ENCODE data around the gene SLC24A3.

SLC24A3 gene

DNA sequence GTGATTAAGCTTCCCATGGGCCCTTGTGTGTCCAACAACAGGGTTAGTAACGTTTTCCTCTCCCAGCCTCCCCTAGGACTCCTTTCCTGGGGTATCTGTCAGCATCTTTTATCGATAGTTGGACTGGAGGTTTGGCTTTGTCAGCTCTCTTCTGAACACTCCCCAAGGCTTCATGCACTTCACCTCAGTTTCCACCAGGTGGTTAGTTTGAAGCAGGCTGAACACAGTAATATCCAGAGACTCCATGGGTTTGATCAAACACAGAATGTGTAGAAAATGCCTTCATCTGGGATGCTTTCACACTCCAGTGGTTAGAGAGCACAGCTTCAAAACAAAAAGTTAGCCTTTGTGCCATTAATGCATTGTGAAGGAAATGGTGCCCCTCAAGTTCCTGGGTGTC lies 139.1 kb downstream of the SLC24A3 start:
- no peak for DNase-seq

DNA sequence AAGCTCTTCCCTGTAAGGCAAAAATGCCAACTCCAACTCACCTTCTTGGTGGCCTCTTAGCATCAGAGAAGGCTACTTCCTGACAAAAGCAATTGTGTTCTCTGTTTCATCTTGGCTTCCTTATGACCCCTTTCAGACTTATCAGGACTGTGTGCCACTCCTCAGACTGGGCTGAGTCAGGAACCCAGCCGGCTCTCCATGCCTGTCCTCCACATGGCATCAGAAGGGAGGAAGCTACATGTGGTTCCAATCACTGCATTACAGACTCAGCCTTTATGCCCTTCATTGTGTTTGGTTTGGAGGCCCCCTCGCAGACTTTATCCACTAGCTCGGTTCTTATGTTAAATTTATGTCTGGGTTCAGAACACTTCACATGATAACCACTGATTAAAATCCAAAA lies 142.5 kb downstream of the SLC24A3 start:
- no peak for DNase-seq

DNA sequence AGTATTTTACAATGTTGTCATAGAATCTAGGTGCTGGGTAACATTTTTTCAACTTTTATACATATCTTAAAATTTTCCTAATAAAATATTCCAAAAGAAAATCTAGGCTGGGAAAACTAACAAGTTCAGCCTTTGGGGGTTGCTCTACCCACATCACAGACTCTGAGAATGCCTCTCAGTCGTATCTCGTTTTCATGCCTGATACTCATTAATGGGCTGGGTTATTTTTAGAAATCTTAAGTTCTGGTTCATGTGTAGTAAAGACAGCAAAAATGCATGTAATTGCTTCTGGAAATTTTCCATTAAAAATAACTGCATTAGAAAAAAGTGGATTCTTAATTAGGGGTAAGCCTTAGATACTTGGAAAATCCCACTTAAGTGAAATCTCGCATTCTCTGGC lies 149.3 kb downstream of the SLC24A3 start:
- DNase-seq: no peak

DNA sequence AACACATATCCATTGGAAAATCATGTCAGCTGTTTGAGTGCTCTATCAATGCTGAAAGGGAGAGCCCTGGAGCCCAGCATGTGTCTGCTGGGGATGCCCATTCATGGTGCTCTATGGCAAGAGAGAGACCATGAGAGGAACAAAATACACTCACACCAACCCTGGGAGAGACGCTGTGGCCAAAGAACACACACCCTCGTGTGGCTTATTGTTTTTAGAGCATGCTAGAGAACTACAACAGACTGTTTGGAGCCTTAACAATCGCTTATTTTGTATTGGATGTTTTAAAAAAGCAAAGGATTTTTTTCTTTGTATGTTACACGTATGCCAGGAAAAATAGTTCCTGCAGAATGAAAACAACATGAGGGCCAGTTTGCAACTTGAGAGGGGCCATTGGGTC lies 151.0 kb downstream of the SLC24A3 start:
- no peak for DNase-seq

DNA sequence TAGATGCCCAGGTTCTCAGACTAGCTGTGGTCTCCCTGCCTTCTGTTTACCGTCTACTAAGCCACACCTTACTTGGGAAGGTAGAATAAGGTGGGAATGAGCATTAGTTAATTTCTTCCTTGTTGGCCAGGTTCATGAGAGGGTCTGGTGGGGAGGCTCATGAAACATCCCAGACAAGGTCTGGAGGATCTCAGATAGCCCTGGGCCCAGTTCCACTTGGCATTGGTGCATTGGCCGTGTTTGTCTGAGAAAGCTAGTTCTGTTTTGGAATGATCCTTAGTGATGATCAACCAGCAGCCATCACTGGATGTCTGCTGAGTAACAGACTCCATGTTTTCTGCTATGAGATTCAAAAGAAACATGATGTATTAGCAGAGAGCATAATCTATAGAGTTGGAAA lies 155.1 kb downstream of the SLC24A3 start:
- no peak for DNase-seq

DNA sequence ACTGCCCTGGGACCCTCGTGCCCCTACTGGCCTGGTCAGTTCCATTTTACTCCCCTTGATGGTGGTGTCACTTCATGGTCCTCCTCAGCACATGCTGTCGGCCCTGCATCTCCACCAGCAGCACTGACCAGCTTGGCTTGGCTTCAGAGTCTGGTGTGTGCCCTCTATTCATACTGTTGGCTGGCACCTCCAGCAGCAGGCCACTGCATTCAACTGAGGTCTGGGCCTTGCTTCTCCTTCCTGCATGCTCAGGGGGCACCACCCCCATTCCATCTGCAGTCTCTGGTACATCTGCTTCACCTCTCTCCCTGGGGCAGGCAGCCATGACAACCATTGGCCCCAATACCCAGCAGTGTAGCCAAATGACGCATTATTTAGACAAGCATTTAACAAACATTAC lies 155.9 kb downstream of the SLC24A3 start:
- DNase-seq: no peak

DNA sequence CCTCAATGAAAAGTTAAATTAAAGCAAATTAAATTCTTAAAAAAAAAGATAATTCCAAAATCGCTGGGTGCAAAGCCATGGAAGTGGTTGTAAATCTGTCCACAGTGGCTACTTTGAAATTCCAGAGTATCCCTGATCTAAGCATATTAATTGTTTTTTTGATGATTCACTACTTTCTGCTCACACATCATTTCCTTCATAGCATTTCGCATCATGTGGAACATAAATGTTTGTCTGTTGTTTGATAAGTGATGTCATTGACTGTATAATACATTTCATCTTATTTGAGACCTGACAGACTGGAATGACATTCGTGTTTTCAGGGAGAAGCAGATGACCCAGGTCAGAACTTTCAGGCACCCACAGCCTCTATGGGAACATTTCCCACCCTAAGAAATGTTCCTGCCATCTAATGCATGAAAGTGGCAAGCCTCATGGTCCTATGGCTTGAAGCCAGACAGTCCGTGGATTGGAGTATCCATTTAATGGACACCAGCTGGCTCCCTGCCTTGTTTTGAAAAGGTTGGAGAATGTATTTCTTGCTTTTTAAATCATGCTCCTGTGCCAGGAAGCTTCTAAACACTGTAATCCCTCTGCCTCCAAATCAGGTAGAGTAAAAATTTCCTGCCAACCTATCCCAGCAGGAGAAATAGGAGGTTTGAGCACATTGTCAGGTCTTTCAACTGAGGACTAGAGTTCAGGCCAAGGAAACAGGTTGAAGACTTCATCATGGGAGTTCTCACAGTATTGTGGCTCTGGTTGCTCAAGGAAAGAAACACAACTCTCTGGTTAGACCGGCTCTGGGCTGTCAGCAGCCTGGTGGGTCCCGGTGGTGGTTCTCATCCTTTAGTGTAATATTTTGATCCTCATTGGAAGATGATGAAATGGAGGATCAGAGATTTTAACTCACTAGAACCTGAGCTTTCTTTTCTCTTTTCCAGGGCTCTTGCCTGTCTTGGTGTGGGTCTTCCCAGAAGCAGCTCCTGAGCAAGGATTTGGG lies 157.9 kb downstream of the SLC24A3 start:
- DNase-seq: no peak

DNA sequence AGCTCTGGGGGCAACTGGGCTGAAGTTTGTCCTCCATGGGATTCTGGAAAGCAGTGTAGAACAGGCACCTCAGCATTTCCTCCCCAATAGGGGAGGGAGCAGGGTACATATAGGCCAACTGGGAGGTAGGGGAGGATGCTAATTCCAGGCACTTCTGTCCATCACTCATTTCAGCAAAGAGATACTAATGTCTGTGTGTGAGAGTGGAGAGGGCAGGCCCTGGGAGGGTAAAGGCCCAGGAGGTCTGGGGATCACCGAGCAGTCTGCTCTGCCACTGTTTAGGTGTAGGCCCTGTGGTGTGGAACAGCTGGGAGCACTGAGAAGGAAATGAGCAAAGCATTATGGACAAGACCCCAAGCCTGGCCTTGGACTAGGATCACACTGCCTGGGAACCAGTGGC lies 158.7 kb downstream of the SLC24A3 start:
- DNase-seq: no peak

DNA sequence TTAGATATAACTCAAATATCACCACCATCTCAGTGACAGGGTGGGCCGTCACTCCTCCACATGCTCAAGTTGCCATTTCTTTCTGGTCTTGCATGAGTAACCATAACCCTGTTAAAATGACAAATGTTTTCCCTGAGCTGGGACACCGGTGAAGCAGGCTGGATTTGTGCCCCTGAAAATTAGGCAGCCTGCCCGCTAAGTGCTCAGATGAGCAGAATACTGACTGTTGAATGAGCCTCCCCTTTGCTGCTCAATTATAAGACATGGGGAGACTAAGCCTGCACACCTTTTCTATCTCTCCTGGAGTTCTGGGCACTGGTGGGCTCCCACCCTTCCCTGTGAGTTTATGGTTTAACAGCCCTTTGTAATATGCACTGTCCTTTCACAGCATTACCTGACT lies 161.8 kb downstream of the SLC24A3 start:
- no peak for DNase-seq

DNA sequence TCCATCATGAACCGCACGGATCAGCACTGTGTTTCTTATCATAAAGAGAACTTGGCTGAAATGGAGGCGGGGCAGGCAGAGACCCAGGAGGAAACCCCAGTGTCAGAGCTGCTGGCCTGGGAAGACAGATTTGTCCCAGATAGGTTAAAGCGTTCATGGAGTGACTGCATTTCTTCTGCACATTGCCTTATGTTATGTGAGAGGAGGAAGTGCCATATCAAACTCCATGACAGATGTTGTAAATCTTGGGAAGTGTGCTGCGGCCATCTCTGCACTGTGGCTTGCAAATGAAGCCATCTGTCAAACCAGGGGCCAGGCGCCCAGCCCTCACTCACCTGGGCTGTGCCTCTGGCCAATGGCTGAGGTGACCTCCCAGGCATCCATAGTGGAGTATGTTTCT lies 163.0 kb downstream of the SLC24A3 start:
- DNase-seq: peak; percentile 41

DNA sequence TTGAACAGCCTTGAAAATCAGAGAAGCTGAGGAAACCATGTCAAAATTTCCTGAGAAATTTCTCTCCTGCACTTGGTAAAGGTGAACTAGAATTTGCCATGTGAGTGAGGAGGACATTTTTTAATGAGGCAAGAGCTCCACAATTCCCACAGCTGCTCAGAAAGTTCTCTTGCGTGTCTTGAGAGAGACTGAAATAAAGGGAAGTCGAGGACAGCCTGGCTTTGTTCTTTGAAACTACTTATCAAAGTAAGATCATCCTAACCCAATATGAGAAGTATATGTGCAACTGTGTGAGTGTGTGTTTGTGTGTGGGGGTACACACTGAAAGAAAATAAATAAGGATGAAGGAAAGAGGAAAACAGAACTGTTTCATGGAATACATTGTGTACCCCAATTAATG lies 163.4 kb downstream of the SLC24A3 start:
- DNase-seq: no peak

DNA sequence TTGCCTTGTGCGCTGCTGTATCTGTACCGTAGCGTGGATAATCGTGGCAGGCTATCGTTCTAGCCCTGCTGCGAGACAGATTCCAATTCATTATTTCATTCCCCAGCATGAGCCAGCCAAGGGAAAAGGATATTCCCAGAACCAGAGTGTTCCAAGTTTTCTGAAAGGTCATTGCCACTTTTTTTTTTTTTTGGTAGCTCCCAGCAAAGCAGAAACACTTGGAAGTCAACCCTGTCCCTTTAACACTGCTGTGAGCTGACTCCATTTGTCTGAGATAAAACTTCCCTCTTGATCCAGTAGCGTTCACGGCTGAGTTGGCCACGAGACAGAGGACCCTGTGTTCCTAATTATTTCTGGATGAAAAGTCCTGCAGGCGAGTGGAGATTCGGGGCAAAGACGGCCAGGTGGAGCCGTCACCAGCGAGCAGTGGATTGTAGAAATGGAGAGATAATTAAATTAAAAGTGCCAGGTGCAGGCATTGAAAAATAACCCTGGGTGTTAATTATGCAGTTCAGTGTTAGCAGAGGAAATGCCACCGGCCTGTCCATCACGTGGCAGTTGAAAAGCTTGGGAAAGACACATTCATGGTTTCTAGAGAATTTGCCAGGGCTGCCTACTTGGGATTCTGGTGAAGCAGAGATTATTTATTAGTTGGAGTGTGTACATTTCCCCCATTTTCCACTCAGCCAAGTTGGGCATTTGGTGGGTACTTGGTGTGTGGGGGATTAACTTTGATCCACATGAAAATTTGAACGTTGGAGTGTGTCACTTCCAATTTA lies 164.2 kb downstream of the SLC24A3 start:
- DNase-seq: no peak

DNA sequence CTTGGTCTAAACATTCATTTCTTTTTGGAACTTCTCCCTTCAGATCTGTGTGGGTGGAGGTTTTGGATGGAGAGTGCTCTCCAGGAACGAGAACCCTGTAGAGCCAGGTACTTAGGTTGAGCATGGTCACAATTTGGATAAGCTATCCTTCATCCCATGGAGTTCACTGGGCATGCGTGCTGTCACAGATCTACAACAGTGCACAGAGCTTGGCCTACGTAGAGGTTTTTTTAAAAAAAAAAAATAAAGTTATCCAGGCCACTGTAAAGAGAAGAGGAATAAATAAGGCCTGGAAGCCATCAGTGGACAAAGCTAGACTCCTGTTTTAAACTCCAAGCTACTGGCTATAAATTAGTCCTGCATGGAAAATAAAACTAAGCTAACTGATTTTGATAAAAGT lies 165.6 kb downstream of the SLC24A3 start:
- DNase-seq: no peak

DNA sequence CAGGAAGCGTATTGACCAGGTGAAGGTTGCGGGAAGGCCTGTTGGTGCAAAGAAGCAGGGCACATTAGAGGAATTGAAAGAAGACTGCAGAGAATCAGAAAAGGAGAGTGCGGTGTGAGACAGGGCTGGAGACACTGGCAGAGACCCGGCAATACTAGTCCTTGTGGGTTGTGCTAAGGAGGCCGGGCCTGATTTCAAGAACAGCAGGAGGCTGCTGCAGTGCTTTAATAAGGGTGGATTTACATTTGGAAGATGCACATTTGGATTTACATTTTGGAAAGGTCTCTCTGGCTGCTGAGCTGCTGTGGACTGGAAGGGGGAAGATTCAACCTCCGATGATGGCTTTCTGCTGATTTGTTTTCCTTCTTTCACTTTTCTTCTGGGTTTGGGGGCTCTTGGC lies 167.8 kb downstream of the SLC24A3 start:
- no peak for DNase-seq

DNA sequence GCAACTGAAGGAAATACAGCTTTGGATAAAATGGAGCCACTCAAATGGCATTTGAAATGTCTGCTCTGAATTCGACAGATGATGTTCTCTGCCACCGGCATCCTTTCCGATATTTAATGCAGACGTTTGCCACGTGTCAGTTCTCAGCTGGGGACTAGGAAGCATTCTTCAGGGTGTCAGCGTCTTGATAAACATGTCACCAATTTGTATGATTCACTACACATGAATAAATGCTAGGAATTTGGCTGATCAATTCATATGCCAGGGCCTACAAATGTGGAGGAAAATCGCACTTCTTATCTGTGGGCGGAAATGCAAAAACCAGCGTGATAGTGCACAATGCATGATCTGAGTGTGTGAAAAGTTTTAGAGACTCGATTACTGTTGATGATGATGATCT lies 169.5 kb downstream of the SLC24A3 start:
- DNase-seq: no peak

DNA sequence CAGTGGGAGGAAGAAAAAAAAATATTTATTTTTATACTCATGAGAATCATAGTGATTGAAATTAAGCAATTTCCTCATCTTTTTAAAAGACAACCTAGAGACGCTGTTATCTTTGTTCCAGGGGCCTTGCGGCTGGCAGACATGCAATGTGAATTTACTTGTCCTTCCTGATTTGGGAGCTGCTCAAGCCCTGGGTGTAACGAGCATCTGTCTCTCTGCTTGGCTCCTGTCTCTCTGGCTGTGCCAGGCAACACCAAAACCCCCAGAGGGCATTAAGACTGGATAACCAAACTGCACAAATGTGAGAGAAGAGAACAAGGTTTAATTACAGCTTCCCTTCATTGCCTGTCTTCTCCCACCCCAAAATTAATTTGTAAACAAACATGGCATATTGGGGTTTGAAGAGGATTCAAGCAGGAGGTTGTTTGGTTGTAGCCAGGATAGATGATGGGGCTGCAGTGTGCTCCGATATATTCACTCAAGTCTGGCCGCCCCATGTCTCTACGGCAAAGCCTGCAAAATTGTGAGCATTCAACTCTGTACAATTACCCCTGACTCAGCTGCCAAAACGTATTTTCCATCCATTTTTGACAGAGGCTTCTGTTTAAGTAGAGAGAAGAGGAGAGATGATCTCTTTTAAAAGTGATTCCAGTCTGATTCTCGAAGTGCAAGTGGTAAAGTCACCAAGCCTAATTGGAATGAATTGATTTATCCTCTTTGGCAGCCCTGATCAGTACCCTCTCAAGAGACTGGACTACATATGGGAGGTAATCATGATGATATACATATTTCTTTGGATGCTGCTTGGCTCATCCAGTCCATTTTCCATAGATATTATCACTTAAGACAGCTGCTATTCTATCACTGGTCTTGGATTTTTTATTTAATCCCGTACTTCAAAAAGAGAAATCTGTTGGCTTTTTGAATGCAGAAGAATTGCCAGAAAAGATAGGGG lies 170.2 kb downstream of the SLC24A3 start:
- peak; percentile 20 for DNase-seq

DNA sequence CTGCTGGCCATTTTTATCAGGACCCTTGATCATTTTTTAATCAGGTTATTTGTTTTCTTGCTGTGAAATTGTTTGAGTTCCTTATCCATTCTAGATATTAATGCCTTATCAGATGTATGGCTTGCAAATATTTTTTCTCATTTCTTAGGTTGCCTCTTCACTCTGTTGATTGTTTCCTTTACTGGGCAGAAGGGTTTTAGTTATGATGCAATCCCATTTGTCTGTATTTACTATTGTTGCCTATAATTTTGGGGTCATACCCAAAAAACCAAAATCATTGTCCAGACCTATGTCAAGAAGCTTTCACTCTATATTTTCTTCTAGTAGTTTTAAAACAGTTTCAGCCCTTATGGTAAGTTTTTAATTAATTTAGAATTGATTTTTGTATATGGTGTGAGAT lies 172.5 kb downstream of the SLC24A3 start:
- no peak for DNase-seq

DNA sequence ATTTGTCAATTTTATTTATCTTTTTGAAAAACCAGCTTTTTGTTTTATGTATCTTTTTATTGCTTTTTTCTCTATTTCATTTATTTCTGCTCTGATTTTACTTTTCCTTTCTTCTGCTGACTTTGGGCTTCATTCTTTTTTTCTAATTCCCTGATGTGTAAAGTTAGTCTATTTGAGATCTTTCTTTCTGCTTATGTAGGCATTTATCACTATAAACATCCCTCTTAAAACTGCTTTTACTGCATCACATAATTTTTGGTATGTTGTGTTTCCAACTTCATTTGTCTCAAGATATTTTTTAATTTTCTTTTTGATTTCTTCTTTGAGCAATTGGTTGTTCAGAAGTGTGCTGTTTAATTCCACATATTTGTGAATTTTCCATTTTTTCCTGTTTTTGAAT lies 174.8 kb downstream of the SLC24A3 start:
- DNase-seq: no peak

DNA sequence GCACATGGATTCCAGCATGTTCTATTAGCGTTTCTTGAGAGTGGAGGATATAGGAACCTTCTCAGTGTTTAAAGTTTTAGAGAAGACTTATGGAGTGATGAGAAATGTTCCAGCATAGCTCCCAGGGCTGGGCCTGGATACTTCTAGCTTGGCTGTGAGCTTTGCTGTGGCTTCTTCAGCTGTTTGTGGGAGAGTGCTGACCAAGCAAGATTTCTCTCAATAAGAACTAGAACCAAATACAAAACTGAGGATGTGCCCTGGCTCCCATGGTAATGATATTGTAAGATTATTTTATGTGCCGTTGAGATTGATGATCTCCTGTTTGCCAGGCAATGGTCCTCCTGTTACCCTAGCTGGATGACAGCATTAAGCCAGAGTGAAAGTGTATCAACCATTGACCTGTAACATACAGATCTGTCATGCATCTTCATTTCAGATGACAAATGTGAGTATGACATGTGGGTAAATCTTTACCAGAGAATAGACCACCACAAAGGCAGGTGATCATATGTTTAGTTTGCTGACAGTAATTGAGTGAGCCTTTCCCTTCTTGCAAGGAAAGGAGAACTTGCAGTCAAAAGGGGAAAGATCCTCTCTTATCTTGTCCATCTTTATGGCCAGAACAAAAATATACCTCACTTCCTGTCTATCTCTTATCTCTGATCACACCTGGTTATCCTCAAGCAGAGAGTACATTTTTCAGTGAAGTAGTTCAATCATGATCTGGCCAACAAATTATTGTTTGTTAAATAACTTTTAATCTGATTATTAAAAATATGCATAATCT lies 180.1 kb downstream of the SLC24A3 start:
- DNase-seq: no peak

DNA sequence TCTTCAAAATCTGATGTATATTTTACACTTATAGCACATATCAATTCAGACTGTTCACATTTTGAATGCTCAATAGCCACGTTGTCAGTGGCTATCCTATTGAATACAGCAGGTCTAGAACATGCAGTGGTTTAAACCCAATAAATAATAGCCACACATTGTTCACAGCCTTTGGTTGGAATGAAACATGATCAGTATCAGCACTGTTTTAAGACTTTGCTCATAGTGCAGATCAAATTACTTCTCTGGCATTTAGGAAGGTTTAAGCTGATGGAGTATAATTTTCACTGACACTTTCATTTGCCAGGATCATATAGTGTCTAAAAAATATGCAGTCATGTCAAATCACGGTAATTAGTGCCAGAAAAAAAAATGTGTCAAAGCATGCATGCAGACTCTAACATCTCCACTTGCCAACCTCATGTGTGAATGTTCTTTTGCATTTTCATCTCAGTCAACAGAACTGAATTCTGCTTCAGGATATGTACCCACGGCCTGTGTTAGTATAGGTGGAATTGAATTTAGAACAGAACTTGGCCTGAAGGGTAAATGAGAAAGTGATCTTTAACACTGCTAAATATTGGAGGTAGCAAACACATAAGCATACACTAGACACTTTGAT lies 184.1 kb downstream of the SLC24A3 start:
- DNase-seq: no peak

DNA sequence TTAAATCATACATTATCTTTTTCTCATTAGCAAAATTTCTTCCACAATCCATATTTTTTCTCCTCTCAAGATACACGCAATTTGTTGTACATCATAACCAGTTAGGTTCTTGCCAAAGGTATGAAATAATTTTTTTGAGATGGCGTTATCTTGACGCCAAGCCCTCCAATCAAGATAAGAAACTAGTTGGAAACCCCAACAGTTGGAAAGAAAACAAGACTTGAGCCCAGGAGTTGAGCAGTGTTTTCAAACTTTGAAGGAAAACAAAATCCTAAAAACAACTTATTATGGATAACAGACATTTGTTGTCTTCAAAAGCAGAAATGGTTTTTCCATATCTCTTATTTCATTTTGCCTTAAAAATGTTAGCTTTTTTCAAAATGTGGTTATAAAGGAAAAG lies 184.8 kb downstream of the SLC24A3 start:
- DNase-seq: no peak

DNA sequence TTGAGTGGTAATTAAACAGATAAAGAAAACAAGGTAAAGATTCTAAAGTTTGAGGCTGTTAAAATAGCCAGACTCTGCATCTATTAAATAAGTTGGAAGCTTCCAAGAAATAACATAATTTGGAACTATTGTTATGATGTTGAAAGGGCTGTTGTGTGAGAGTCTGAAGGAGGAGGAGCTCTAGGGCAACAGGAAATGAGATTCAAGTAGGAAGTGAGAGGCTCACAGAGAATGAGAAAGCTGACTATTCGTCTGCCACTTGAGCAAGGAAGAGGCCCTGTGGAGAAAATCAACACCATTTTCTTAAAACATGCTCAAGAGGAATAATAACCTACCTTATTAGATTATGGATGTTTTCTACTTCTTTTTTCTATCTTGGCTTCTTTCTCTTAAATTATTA lies 185.2 kb downstream of the SLC24A3 start:
- DNase-seq: no peak

Measured in DMS 273 treated with DMSO at 0.1 percent for 48 hours (cell line).